Osteocyte (in vitro differentiated cells): ENCODE measurements around the gene RPS28. TPM values are rescaled to one million over a fixed set of nuclear protein-coding genes. Genes with fewer than 3 reads are reported as not detected.
"Not testable (repeated sequence)": the region's sequence is repeated elsewhere in the genome, so short reads cannot be mapped to it uniquely, and the experiment has no call there.

Source experiments
- DNase-seq: peaks from one replicate; pipeline ENCODE4 v3.0.0; 2021; ENCODE audit warnings: mixed read lengths; ENCODE audit not compliant: unreplicated experiment; ENCODE audit errors: extremely low spot score
- H3K27ac Mint-ChIP-seq: one replicate; pipeline ENCODE4 v1.8.0; 2021; ENCODE audit warnings: mild to moderate bottlenecking, mixed read lengths; ENCODE audit not compliant: unreplicated experiment
- H3K27me3 Mint-ChIP-seq: one replicate; pipeline ENCODE4 v1.8.0; 2021; ENCODE audit warnings: mixed read lengths; ENCODE audit not compliant: unreplicated experiment
- H3K36me3 Mint-ChIP-seq: one replicate; pipeline ENCODE4 v1.8.0; 2021; ENCODE audit warnings: mixed read lengths; ENCODE audit not compliant: unreplicated experiment
- H3K4me1 Mint-ChIP-seq: one replicate; pipeline ENCODE4 v1.8.0; 2021; ENCODE audit warnings: mixed read lengths; ENCODE audit not compliant: unreplicated experiment
- H3K4me3 Mint-ChIP-seq: one replicate; pipeline ENCODE4 v1.8.0; 2021; ENCODE audit warnings: mild to moderate bottlenecking, moderate library complexity, mixed read lengths; ENCODE audit not compliant: unreplicated experiment
- H3K9me3 Mint-ChIP-seq: one replicate; pipeline ENCODE4 v1.8.0; 2021; ENCODE audit warnings: mixed read lengths; ENCODE audit not compliant: unreplicated experiment
- long read RNA-seq: library from polyadenylated mRNA; unstranded; transcript quantifications from one replicate; pipeline ENCODE4 v2.0.0, GENCODE V29; 2021
- total RNA-seq: library from RNA; stranded (reverse); gene quantifications from 2 replicates; pipeline ENCODE4 v1.2.1, GENCODE V29; 2021
- TF ChIP-seq, protein P1 (sequence below): fragments of 200-600 bp; sonication (generic); IDR thresholded peaks from 2 replicates; pipeline ENCODE4 v1.5.0; 2021; ENCODE audit warnings: antibody characterized with exemption, mild to moderate bottlenecking, moderate library complexity

Gene RPS28
- total RNA-seq = 1,524 and 1,597 TPM in 2 replicates
- long read RNA-seq, transcript RPS28-203 (4 exons, 1,326 nt) = major isoform, 463 of 470 reads
- long read RNA-seq, partial matches to known transcripts = 1 of 470 reads
- long read RNA-seq, other reads (novel, unspliced or antisense) = 2 of 470 reads

DNA sequence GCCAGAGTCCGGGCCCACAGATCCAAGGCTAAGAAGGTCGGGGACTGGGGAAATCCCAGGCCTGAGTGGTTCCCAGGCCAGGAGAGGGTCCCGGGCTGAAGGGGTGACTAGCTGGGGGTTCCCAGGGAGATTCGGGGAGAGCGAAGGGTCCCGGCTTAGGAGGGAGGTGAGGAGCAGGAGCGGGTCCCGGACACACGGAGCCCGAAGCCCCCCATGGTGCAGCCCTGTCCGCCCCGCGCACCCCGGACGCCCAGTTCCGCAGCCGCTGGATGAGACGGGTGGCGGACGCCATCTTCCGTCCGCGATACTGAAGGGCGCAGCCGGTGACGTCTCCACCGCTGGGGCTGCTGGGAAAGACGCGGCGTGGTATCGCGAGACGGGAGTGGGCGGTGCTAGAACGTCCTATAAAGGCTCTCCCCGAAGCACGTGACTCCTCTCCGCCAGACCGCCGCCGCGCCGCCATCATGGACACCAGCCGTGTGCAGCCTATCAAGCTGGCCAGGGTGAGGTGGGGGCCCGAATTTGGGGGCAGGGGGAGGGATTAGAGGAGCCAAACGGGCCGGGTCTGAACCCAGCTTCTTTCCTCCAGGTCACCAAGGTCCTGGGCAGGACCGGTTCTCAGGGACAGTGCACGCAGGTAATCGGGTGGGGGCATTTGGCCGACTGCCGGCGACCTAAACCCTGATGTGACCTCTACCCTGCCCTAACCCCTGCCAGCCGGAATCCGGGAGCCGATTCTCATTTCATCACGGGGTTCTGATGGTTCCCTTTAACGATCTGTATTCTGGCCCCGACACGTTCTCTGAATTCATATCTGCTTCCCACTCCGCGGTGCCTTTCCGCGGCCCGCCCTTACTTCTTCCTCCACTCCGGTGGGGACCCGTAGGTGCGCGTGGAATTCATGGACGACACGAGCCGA, at the start of gene RPS28, which contains the start of gene NDUFA7:
Gene RPS28, plus strand, starts transcription at position 430 of the 919 bp plus-strand sequence. Its CDS starts 35 bp downstream, at position 465.
Gene NDUFA7, minus strand, starts transcription at position 309 of the 919 bp plus-strand sequence. Its CDS starts 17 bp downstream, at position 292.
- H3K4me1 Mint-ChIP-seq = peaks cover 34% of the 10 kb centered on the region
- peaks cover 8% of the 10 kb centered on the region for H3K36me3 Mint-ChIP-seq
- TF ChIP-seq, protein P1, sequence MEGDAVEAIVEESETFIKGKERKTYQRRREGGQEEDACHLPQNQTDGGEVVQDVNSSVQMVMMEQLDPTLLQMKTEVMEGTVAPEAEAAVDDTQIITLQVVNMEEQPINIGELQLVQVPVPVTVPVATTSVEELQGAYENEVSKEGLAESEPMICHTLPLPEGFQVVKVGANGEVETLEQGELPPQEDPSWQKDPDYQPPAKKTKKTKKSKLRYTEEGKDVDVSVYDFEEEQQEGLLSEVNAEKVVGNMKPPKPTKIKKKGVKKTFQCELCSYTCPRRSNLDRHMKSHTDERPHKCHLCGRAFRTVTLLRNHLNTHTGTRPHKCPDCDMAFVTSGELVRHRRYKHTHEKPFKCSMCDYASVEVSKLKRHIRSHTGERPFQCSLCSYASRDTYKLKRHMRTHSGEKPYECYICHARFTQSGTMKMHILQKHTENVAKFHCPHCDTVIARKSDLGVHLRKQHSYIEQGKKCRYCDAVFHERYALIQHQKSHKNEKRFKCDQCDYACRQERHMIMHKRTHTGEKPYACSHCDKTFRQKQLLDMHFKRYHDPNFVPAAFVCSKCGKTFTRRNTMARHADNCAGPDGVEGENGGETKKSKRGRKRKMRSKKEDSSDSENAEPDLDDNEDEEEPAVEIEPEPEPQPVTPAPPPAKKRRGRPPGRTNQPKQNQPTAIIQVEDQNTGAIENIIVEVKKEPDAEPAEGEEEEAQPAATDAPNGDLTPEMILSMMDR = peak; percentile 22
- H3K27ac Mint-ChIP-seq = peak within 1 kb of the TSS; percentile 98
- peak within 1 kb of the TSS; percentile 99 for H3K4me3 Mint-ChIP-seq
- no peaks in the 10 kb centered on the region for H3K9me3 Mint-ChIP-seq
- H3K27me3 Mint-ChIP-seq = no peaks in the 10 kb centered on the region
- peak; percentile 99 for DNase-seq

DNA sequence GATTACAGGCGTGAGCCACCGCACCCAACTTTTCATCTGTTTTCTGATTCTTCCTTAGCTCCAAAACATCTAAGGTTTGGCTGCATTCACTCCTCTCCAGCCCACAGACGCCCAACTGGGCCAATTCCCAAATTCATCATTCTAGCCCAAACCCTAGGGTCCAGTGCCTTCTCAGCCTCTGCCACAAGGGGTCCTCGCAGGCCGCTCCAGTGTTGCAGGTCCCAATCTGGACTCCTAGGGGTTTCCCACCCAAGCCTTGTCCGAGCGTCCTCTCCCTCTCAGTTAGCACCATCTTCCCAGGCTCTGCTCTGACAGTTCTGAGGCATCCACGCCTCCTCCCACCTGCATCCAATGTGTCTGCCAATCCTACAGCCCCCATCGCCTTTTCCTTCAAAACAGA, 44.8 kb upstream of the RPS28 start:
- not testable (repeated sequence) for DNase-seq, H3K27ac Mint-ChIP-seq, H3K27me3 Mint-ChIP-seq, H3K36me3 Mint-ChIP-seq, H3K9me3 Mint-ChIP-seq, H3K4me3 Mint-ChIP-seq, H3K4me1 Mint-ChIP-seq

DNA sequence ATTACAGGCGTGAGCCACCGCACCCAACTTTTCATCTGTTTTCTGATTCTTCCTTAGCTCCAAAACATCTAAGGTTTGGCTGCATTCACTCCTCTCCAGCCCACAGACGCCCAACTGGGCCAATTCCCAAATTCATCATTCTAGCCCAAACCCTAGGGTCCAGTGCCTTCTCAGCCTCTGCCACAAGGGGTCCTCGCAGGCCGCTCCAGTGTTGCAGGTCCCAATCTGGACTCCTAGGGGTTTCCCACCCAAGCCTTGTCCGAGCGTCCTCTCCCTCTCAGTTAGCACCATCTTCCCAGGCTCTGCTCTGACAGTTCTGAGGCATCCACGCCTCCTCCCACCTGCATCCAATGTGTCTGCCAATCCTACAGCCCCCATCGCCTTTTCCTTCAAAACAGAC, 30.0 kb upstream of the RPS28 start:
- not testable (repeated sequence) for H3K4me3 Mint-ChIP-seq, H3K27ac Mint-ChIP-seq, H3K27me3 Mint-ChIP-seq, H3K4me1 Mint-ChIP-seq, DNase-seq, H3K9me3 Mint-ChIP-seq, H3K36me3 Mint-ChIP-seq

DNA sequence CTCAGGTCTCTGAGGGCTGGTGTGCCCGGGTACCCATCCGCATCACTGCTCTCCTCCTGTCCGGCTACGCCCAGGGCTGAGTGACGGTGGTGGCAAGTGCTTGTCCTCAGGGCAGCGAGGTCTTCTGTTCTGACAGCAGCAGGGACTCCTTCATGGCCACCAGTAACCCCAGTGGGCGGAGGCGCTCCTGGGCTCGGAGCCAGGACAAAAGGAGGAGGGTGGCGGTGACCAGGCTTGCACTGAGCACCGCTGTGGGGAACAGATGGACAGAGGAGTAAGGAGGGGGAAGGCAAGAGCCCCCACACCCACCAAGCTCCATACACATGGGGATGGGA, 19.0 kb upstream of the RPS28 start:
- peaks cover 7% of the 10 kb centered on the region for H3K4me1 Mint-ChIP-seq
- H3K27ac Mint-ChIP-seq = no peak overlapping the region
- no peaks in the 10 kb centered on the region for H3K36me3 Mint-ChIP-seq
- TF ChIP-seq, protein P1 = no peak
- H3K4me3 Mint-ChIP-seq = no peak overlapping the region
- H3K27me3 Mint-ChIP-seq = no peaks in the 10 kb centered on the region
- H3K9me3 Mint-ChIP-seq = no peaks in the 10 kb centered on the region
- DNase-seq = peak; percentile 76

DNA sequence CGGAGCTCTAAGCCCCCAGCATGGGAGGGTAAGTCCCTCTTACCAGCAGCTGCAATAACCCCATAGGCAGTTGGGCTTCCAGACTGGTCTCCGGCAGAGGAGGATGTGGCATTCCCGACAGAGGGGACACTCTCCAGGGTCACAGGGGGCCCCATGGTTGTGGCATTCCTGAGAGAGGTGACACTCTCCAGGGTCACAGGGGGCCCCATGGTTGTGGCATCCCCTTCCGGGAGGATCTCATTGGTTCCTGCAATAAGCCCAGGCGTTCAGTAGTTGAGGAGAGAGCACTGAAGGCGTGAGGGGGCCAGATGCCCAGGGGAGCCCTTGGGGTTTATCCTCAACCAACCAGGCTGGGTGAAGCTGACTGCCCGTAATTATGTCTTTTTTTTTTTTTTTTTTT, 18.6 kb upstream of the RPS28 start:
- peaks cover 11% of the 10 kb centered on the region for H3K4me1 Mint-ChIP-seq
- H3K36me3 Mint-ChIP-seq = no peaks in the 10 kb centered on the region
- TF ChIP-seq, protein P1 = no peak
- H3K27me3 Mint-ChIP-seq = no peaks in the 10 kb centered on the region
- H3K9me3 Mint-ChIP-seq = no peaks in the 10 kb centered on the region
- no peak overlapping the region for H3K4me3 Mint-ChIP-seq
- H3K27ac Mint-ChIP-seq = no peak overlapping the region
- DNase-seq = peak; percentile 74
